ENCODE data around the gene NHLRC2.
"Not testable (repeated sequence)": the region's sequence is repeated elsewhere in the genome, so short reads cannot be mapped to it uniquely, and the experiment has no call there.

NHLRC2 gene

GRCh38 chr10:113854013-113854760 is at the start of gene NHLRC2, which contains the start of gene DCLRE1A:
NHLRC2 (plus strand) TSS chr10:113854661; CDS start chr10:113854873, 212 bp downstream.
DCLRE1A (minus strand) TSS chr10:113854082; CDS start chr10:113853182, 900 bp downstream.
- H3K9me3 ChIP-seq (ENCODE audit: insufficient read depth, low read depth, low read length), result no peaks in the 10 kb centered on the region
- H3K9ac ChIP-seq (ENCODE audit: low read depth, low read length), result peak within 1 kb of the TSS; percentile 95
- H3K36me3 ChIP-seq (ENCODE audit: insufficient read depth, low read depth, low read length), result peaks cover 20% of the 10 kb centered on the region
- peaks cover 12% of the 10 kb centered on the region; the same call in 1 of the 2 replicates for H3K4me1 ChIP-seq (ENCODE audit: insufficient read depth, low read length)
- no peaks in the 10 kb centered on the region for H3K27me3 ChIP-seq (ENCODE audit: insufficient read depth, low read length)
- H3K4me3 ChIP-seq (ENCODE audit: low read length), result peak within 1 kb of the TSS; percentile 99
- peak within 1 kb of the TSS; percentile 54 for H3K27ac ChIP-seq (ENCODE audit: low read length)

- Histone ChIP-seq H3K9me3 (ENCODE audit: insufficient read depth, low read depth, low read length) (no peaks in the 10 kb centered on the region), H3K27me3 (ENCODE audit: insufficient read depth, low read length) (no peaks in the 10 kb centered on the region), H3K4me1 (ENCODE audit: insufficient read depth, low read length) (no peaks in the 10 kb centered on the region), H3K4me3 (ENCODE audit: low read length) (no peak overlapping the region), H3K9ac (ENCODE audit: low read depth, low read length) (no peak overlapping the region), H3K36me3 (ENCODE audit: insufficient read depth, low read depth, low read length) (no peaks in the 10 kb centered on the region), H3K27ac (ENCODE audit: low read length) (no peak overlapping the region)
Measured at GRCh38 chr10:113806503-113806902, 48.0 kb upstream of the NHLRC2 start.

- H3K4me3 ChIP-seq (ENCODE audit: low read length), result no peak overlapping the region
- H3K9ac ChIP-seq (ENCODE audit: low read depth, low read length), result no peak overlapping the region
- H3K27ac ChIP-seq (ENCODE audit: low read length), result no peak overlapping the region
- H3K4me1 ChIP-seq (ENCODE audit: insufficient read depth, low read length), result no peaks in the 10 kb centered on the region
- no peaks in the 10 kb centered on the region for H3K27me3 ChIP-seq (ENCODE audit: insufficient read depth, low read length)
- no peaks in the 10 kb centered on the region for H3K9me3 ChIP-seq (ENCODE audit: insufficient read depth, low read depth, low read length)
- H3K36me3 ChIP-seq (ENCODE audit: insufficient read depth, low read depth, low read length), result no peaks in the 10 kb centered on the region
Measured at GRCh38 chr10:113808168-113808567, 46.3 kb upstream of the NHLRC2 start.

- not testable (repeated sequence) for H3K4me3 ChIP-seq (ENCODE audit: low read length); H3K9ac ChIP-seq (ENCODE audit: low read depth, low read length); H3K27ac ChIP-seq (ENCODE audit: low read length); H3K36me3 ChIP-seq (ENCODE audit: insufficient read depth, low read depth, low read length); H3K9me3 ChIP-seq (ENCODE audit: insufficient read depth, low read depth, low read length); H3K4me1 ChIP-seq (ENCODE audit: insufficient read depth, low read length); H3K27me3 ChIP-seq (ENCODE audit: insufficient read depth, low read length)
Measured at GRCh38 chr10:113814700-113815099, 39.8 kb upstream of the NHLRC2 start.

GRCh38 chr10:113819989-113820388 is 34.5 kb upstream of the NHLRC2 start:
- Histone ChIP-seq H3K4me1 (ENCODE audit: insufficient read depth, low read length) (peaks cover 9% of the 10 kb centered on the region; the same call in 1 of the 2 replicates), H3K4me3 (ENCODE audit: low read length) (no peak overlapping the region)

GRCh38 chr10:113820507-113820906 is 34.0 kb upstream of the NHLRC2 start:
- H3K27ac ChIP-seq (ENCODE audit: low read length), result no peak overlapping the region
- no peaks in the 10 kb centered on the region for H3K9me3 ChIP-seq (ENCODE audit: insufficient read depth, low read depth, low read length)
- peaks cover 9% of the 10 kb centered on the region; the same call in 1 of the 2 replicates for H3K4me1 ChIP-seq (ENCODE audit: insufficient read depth, low read length)
- no peaks in the 10 kb centered on the region for H3K27me3 ChIP-seq (ENCODE audit: insufficient read depth, low read length)
- H3K36me3 ChIP-seq (ENCODE audit: insufficient read depth, low read depth, low read length), result no peaks in the 10 kb centered on the region
- H3K4me3 ChIP-seq (ENCODE audit: low read length), result no peak overlapping the region
- no peak overlapping the region for H3K9ac ChIP-seq (ENCODE audit: low read depth, low read length)

More at GRCh38 chr10:113819989-113820388, 34.5 kb upstream of the NHLRC2 start:
- Histone ChIP-seq H3K27ac (ENCODE audit: low read length) (no peak overlapping the region), H3K9ac (ENCODE audit: low read depth, low read length) (no peak overlapping the region), H3K9me3 (ENCODE audit: insufficient read depth, low read depth, low read length) (no peaks in the 10 kb centered on the region), H3K27me3 (ENCODE audit: insufficient read depth, low read length) (no peaks in the 10 kb centered on the region), H3K36me3 (ENCODE audit: insufficient read depth, low read depth, low read length) (no peaks in the 10 kb centered on the region)

GRCh38 chr10:113821306-113821705 is 33.2 kb upstream of the NHLRC2 start:
- not testable (repeated sequence) for H3K36me3 ChIP-seq (ENCODE audit: insufficient read depth, low read depth, low read length); H3K27me3 ChIP-seq (ENCODE audit: insufficient read depth, low read length); H3K9ac ChIP-seq (ENCODE audit: low read depth, low read length); H3K9me3 ChIP-seq (ENCODE audit: insufficient read depth, low read depth, low read length); H3K27ac ChIP-seq (ENCODE audit: low read length); H3K4me1 ChIP-seq (ENCODE audit: insufficient read depth, low read length)
- H3K4me3 ChIP-seq (ENCODE audit: low read length), result peak overlapping the region; percentile 31

- H3K9ac ChIP-seq (ENCODE audit: low read depth, low read length), result no peak overlapping the region
- H3K27ac ChIP-seq (ENCODE audit: low read length), result no peak overlapping the region
- no peaks in the 10 kb centered on the region for H3K27me3 ChIP-seq (ENCODE audit: insufficient read depth, low read length)
- no peak overlapping the region for H3K4me3 ChIP-seq (ENCODE audit: low read length)
- H3K36me3 ChIP-seq (ENCODE audit: insufficient read depth, low read depth, low read length), result no peaks in the 10 kb centered on the region
- no peaks in the 10 kb centered on the region for H3K9me3 ChIP-seq (ENCODE audit: insufficient read depth, low read depth, low read length)
- H3K4me1 ChIP-seq (ENCODE audit: insufficient read depth, low read length), result peaks cover 9% of the 10 kb centered on the region; the same call in 1 of the 2 replicates
Measured at GRCh38 chr10:113822174-113822573, 32.3 kb upstream of the NHLRC2 start.

- H3K4me3 ChIP-seq (ENCODE audit: low read length), result no peak overlapping the region
- H3K9ac ChIP-seq (ENCODE audit: low read depth, low read length), result no peak overlapping the region
- H3K27ac ChIP-seq (ENCODE audit: low read length), result no peak overlapping the region
- no peaks in the 10 kb centered on the region for H3K36me3 ChIP-seq (ENCODE audit: insufficient read depth, low read depth, low read length)
- no peaks in the 10 kb centered on the region for H3K9me3 ChIP-seq (ENCODE audit: insufficient read depth, low read depth, low read length)
- H3K4me1 ChIP-seq (ENCODE audit: insufficient read depth, low read length), result peaks cover 9% of the 10 kb centered on the region; the same call in 1 of the 2 replicates
- no peaks in the 10 kb centered on the region for H3K27me3 ChIP-seq (ENCODE audit: insufficient read depth, low read length)
Measured at GRCh38 chr10:113823389-113823788, 31.1 kb upstream of the NHLRC2 start.

GRCh38 chr10:113825791-113826190 is 28.7 kb upstream of the NHLRC2 start:
- no peak overlapping the region for H3K27ac ChIP-seq (ENCODE audit: low read length)
- no peaks in the 10 kb centered on the region for H3K27me3 ChIP-seq (ENCODE audit: insufficient read depth, low read length)
- no peaks in the 10 kb centered on the region for H3K9me3 ChIP-seq (ENCODE audit: insufficient read depth, low read depth, low read length)
- H3K4me1 ChIP-seq (ENCODE audit: insufficient read depth, low read length), result peaks cover 9% of the 10 kb centered on the region; the same call in 1 of the 2 replicates
- no peak overlapping the region for H3K9ac ChIP-seq (ENCODE audit: low read depth, low read length)
- H3K4me3 ChIP-seq (ENCODE audit: low read length), result no peak overlapping the region
- H3K36me3 ChIP-seq (ENCODE audit: insufficient read depth, low read depth, low read length), result no peaks in the 10 kb centered on the region

GRCh38 chr10:113828567-113828966 is 25.9 kb upstream of the NHLRC2 start:
- not testable (repeated sequence) for H3K27ac ChIP-seq (ENCODE audit: low read length); H3K9me3 ChIP-seq (ENCODE audit: insufficient read depth, low read depth, low read length)

GRCh38 chr10:113842171-113842570 is 12.3 kb upstream of the NHLRC2 start:
- no peak overlapping the region for H3K9ac ChIP-seq (ENCODE audit: low read depth, low read length)
- H3K36me3 ChIP-seq (ENCODE audit: insufficient read depth, low read depth, low read length), result peaks cover 49% of the 10 kb centered on the region
- no peaks in the 10 kb centered on the region for H3K27me3 ChIP-seq (ENCODE audit: insufficient read depth, low read length)
- H3K4me3 ChIP-seq (ENCODE audit: low read length), result no peak overlapping the region
- H3K9me3 ChIP-seq (ENCODE audit: insufficient read depth, low read depth, low read length), result no peaks in the 10 kb centered on the region
- H3K4me1 ChIP-seq (ENCODE audit: insufficient read depth, low read length), result peaks cover 6% of the 10 kb centered on the region; the same call in 1 of the 2 replicates
- H3K27ac ChIP-seq (ENCODE audit: low read length), result no peak overlapping the region

More at GRCh38 chr10:113828567-113828966, 25.9 kb upstream of the NHLRC2 start:
- H3K4me3 ChIP-seq (ENCODE audit: low read length); H3K9ac ChIP-seq (ENCODE audit: low read depth, low read length); H3K27me3 ChIP-seq (ENCODE audit: insufficient read depth, low read length); H3K4me1 ChIP-seq (ENCODE audit: insufficient read depth, low read length); H3K36me3 ChIP-seq (ENCODE audit: insufficient read depth, low read depth, low read length): not testable (repeated sequence)

Data from iPS-20b (cell line).